Fibroblast of skin of right quadriceps (primary cell): ENCODE results near the gene SPIN1.

Experiments
- DNase-seq: peaks from one replicate; pipeline ENCODE4 v3.0.0-alpha.2; 2013

SPIN1 gene

DNA sequence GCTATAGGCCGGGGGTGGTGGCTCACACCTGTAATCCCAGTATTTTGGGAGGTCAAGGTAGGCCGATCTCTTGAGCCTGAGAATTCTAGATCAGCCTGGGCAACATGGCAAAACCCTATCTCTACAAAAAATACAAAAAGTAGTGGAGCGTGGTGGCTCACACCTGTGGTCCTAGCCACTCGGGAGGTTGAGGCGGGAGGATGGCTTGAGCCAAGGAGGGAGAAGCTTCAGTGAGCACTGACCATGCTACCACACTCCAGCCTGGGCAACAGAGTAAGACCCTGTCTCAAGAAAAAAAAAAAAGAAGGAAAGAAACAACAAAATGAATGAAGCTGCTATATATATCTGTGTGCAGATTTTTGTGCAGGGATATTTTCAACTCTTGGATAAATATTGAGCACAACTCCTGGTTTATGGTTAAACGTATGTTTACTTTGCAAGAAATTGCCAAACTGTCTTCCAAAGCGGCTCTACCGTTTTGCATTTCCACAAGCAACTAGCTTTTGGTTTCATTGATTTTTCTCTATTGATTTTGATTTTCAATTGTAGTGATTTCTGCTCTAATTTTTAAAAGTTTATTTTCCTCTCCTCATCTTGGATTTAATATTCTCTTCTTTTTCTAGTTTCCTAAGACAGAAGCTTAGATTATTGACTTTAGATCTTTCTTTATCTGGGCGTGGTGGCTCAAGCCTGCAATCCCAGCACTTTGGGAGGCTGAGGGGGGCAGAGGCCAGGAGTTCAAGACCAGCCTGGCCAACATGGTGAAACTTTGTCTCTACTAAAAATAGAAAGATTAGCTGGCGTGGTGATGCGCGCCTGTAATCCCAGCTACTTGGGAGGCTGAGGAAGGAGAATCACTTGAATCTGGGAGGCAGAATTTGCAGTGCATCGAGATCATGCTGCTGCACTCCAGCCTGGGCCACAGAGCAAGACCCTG is 49.2 kb downstream of the SPIN1 start:
- no peak for DNase-seq

DNA sequence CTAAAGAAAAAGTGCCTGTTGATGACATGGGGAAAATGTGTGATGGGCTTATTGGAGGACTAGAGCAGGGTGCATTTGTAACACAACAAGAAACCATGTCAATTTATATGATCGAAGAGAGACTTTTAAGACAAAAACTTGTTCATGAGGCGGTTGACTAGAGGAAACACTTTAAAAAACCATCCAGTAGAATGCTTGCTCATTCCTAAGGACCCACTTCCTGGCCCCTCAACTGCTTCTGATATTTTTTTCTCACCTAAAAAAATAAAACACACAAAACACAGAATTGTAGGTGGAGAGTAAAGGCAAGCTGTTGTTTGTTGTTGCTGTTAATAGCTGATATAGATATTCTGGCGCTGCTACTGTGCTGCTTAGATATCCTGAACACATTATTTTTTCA is 50.6 kb downstream of the SPIN1 start:
- DNase-seq: no peak

DNA sequence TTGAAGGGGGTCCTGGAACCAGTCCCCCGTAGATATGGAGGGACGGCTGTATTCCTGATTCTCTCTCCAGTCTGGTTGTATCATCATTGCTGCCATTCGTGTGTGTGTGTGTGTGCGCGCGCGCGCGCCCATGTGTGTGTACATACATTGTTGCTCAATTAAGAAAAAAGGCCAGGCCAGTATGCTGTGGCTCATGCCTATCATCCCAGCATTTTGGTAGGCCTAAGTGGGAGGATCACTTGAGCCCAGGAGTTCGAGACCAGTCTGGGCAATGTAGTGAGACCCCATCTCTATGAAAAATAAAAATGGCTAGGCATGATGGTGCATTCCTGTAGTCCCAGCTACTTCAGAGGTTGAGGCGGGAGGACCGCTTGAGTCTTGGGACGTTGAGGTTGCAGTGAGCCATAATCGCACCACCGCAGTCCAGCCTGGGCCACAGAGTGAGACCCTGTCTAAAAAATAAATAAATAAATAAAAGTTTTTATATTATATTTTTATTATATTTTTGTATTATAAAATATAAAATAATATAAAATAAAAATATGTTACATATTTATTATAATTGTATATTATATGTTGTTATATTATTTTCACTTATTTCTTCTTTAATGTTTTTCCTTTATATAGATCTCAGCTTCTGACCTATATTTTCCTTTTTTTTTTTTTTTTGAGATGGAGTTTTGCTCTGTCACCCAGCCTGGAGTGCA is 53.2 kb downstream of the SPIN1 start:
- no peak for DNase-seq

DNA sequence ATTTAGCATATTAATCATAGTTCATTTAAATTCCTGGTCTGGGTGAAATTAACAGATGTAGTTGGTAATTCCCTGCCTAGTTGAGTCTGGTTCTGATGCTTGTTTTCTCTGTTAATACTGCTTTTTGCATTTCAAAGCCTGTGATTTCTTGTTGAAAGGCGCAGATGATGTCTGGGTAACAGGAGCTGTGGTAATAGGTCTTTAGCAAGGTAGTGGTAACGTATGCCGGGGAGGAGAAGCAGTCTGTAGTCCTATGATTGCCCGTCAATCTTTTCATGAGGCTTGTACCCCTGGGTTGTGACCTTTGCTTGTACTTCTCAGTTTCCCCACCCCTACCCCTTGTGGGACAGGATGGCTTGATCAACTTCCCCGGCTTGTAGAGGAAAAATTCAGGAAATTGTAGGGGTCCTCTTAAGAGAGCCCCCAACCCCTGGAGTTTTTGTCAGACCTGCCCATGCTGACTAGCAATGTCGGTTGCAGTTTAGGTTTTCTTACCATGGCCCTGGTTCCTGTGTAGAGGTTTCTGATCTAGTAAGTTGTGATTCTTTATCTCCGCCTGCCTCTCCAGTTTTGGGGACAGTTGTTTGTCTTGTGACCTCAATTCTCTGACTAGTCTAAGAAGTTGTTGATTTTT is 55.4 kb downstream of the SPIN1 start:
- DNase-seq: no peak

DNA sequence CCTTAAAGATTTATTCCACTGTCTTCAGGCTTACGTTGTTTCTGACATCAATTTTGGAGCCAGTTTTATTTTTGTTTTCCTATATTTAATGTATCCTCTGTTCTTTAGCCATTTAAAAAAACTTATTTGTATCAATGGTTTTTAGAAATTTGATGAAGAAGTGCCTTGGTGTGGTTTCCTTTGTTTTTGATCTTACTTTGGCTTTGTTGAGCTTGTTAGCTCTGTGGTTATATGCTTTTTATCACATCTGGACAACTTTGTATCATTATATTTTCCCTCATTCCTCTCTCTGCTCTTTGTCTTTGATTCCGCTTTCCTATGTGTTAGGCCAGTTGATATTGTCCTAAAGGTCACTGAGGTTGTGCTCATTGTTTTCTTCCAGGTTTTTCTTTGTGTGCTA is 58.5 kb downstream of the SPIN1 start:
- DNase-seq: no peak

DNA sequence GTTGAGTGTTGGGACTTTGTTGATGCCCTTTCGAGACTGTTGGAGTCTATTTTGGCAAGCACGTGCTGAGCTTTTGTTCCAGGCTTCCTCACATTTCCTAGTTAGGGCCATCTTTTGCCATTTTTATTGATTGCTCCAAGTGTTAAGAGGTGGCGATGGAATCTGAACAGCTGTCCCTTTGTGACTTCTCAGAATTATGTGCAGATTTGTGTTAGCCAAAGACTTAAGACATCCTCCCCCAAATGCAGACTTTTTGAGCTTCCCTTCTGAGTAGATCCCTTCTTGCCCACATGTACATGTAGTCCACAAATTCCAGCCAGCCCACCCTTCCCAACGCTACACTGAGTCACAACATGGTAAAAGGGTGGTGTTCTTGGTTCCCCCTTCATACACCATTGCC is 59.2 kb downstream of the SPIN1 start:
- no peak for DNase-seq

DNA sequence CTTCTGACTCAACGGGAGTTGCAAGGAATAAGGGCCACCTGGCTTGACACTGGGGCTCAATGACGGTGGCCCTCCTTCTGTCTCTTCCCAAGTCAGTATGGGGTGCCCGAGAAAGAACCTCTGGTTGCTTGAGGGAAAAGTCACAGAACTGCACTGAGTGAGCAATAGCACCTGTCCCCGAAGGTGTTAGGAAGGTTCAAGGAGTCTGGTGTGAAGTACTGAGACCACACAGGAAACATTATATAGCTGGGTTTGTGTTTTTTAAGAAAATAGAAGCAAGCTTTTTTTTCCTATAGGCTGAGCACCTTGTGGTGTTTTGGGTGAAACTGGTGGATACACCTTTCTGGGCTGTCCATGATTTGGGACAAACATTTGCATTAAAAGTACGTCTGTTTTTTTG is 62.9 kb downstream of the SPIN1 start:
- DNase-seq: no peak

DNA sequence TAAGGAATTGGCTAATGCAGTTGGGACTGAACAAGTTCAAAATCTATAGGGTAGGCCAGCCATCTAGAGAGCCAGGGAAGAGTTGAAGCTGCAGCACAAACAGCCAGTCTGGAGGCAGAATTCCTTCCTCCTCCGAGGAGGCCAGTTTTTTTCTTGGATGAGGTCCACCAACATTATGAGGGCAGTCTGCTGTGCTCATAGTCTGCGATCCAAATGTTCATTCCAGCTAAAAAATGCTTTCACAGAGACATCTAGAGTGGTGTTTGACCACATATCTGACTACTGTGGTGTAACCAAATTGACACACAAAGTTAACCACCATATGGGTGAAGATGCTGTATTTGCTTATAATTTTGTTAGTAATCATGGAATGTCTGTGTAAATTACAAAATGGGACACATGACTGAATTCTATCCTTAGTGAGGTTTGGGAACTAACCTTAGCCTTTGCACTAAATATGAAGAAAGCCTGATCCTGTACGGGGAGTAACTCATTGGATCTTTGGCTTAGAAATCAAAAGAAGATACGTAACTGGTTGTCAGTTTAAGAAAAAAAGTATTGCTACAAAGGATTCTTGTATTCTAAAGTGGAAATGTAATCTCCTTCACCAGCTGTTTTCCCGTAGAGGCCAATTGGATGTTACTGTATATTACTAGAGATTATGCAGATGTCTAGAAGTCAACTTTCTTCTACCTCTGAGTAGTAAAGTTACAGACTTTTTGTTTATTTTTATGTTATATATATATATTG is 70.6 kb downstream of the SPIN1 start:
- DNase-seq: peak; percentile 91

DNA sequence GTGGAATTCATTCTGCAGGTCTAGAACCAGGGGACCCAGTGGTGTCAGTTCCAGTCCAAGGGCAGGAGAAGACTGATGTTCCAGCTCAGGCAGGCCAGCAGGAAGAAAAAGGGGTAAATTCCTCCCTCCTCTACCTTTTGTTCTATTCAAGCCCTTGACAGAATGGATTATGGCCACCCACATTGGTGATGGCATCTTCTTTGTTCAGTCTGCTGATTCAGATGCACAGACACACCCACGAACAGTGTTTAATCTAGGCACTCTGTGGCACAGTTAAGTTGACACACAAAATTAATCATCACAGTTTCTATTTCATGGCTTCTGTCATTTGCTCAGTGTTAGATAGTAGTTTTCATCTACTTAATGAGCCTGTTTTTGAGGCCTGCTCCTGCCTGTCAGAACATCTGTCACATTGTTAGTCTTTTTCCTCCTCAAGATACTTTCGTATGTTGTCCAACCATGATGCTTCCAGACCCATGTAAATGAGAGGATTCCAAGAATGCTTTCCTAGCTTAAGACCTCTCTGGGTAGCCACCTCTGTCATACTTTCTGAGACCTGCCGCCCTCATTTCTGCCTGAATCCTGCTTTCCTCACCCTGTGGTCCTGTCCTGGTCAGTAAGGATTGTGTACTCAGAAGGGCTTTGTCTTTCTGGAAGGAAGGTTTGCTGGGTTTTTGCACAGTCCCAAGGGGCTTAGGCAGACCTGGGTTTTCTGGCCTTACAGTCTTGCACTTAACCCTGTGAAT is 72.5 kb downstream of the SPIN1 start:
- DNase-seq: peak; percentile 17

DNA sequence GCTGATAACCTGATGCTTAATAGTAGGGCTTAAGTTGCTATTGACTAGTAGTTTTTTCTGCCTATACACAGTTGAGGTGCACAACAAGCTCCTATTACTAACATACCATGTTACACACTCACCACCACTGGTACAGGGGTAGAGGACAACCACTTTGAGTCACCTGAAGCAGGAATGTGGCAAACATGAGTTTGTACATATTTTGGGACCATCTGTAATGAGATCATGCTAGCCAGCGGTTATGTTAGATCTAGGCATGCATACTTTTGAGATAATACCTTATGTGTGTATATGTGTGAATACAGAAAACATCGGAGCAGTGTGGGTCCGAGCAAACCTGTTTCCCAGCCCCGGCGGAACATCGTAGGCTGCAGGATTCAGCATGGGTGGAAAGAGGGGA is 73.9 kb downstream of the SPIN1 start:
- peak; percentile 66 for DNase-seq

DNA sequence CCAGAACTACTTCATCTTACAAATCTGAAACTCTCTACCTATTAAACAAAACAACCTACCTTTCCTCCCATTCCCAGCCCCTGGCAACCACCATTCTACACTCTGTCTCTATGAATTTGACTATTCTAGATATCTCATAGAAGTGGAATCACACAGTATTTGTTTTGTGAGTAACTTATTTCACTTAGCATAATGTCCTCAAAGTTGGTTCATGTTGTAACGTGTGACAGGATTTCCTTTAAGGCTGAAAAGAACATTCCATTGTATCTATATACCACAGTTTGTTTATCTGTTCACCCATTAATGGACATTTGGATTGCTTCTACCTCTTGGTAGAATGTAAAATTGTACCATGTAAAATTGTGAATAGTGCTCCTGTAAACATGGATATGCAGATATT is 76.6 kb downstream of the SPIN1 start:
- no peak for DNase-seq

DNA sequence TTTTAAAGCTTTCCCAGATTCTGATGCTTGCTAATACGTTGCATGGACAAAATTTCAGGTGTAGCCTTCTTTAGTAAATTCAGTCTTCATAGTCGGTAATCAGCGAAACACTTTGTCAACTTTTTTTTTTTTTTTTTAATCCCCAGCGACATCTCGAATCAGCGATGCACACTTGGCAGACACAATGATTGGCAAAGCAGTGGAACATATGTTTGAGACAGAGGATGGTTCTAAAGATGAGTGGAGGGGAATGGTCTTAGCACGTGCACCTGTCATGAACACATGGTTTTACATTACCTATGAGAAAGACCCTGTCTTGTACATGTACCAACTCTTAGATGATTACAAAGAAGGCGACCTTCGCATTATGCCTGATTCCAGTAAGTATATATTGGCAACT is 80.0 kb downstream of the SPIN1 start:
- no peak for DNase-seq

DNA sequence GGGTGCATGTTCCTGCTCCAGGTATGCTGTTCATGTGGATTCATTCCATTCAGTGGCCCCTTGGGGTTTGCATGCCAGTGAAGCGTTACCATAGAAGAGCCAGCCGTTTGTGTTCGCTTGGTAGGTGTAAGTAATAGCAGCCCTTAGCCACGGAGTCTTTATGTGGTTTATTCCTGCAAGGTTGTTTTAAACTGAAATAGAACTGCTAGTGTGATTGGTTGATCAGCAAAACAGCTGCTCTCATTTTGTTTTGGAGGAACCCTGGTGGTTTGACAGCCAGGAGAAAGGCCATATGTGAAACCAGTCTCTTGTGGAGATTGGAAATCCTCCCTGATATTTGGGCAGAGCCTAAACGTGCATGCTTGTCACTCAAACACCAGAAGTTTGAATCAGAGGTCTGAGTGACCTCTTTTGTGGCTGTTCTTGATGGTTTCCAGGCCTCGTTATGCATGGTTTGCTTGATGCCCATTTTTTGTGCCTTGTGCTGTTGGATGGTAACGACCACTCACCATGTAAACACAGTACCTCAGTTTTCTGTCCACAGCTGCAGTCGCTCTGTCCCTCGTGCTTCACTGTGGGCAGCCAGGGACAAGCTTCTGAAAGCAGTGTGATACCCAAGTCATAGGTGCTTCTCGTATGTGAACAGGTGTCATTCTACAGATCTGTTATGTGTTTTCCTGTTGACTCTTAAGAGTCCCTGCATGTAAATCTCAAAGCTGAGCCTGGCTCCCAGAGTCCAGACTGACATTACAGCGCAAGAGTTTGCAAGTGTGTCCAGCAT is 88.4 kb downstream of the SPIN1 start:
- DNase-seq: peak; percentile 64

DNA sequence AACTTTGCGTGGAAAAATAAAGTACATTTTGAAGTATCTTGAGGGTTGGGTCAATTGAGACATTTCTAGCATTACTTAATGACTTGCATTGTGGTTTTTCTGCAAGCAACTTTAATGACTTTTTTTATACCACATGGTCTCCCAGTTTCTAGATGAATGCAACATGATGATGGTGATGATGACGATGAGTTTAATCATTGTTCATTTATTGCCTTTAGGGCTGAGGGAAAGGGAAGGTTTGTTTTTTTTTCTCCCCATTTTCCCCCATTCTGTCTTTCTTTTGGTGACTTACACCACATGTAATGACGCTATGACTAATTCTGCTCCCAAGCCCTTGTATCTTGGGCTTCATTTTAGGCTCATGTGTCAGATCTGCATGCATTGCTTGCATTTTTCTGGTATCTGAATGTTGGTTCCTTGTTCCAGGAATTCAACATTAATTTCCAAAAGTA is 89.1 kb downstream of the SPIN1 start:
- peak; percentile 100 for DNase-seq

DNA sequence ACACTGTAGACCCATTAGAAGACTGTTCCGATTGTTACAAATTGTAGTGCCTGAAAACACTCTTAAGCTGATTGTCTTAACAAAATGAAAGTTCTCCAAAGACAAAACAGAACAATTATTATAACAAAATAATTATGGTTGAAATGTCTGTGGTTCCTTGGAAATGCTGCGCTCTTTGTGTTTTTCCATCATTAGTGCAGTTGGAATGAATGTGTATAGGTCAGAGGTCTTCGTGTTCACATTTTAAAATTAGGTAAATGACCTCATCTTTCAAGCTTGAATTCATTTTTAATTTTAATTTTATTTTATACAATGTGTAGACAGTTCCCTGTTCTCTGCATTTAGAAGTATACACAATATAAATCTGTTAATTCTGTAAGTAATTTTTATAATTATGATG is 90.0 kb downstream of the SPIN1 start:
- peak; percentile 21 for DNase-seq

DNA sequence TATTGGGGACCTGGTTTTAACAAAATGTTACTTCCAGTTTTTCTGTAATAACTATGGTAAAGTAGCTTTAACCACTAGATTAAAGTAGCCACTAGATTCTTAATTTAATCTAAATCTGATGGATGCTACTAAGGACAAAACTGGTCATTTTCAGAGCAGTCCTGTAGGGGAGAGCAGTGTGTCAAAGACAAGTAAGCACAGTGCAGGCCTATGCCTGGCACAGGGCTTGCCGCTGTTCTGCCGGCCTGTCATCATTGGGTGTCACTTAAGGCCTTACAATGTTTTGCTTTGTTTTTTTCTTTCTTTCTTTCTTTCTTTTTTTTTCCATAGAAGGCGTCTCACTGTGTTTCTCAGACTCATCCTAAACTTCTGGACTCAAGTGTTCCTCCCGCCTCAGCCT is 93.7 kb downstream of the SPIN1 start:
- no peak for DNase-seq

DNA sequence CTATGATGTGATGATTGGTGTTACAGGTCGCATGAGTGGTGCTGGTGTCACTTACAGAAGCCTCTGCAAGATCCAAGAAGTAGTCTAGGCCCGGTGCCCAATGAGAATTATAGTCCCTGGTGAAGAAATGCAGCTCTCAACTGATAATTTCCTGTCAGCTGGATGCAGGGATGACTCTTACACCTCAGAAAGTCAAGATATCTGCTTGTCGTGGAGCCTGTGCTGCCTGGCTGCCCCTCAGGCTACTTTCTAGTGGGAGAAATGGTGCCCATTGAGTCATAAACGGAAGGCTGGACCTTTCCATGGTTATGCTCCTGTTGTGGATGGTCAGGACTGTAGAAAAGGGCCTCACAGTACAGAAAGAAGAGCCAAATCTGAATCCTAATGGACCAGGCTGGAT is 99.9 kb downstream of the SPIN1 start:
- no peak for DNase-seq

DNA sequence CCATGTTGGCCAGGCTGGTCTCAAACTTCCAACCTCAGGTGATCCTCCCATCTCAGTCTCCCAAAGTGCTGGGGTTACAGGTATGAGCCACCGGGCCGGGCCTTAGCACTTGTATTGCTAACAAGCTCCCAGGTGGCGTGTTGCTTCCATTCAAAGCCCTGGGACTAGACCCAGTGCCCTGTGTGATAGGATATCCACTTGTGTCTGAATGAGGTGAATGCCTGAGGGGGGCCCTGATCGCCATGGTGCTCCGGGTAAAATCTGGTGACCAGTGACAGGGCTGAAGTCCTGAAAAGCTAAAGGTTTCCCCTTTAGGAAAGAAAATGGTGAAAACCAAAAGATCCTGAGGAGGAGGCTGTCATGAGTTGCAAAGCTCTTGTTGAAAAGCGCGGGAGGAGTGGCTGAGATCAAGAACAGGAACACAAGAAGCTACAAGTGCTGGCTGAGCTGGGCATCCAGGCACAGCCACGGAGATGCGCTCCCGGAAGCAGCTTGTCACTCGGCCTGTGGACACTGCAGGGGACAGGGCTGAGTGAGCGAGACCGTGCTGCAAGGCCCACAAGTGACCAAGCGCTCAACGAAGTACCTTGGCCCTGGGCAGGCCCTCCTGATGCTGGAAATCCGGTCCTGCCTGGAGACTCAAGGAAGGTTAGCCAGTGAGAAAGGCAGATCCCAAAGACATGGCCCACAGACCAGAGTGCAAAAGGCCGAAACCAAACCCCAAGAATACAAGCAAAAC is 106.9 kb downstream of the SPIN1 start:
- DNase-seq: no peak

DNA sequence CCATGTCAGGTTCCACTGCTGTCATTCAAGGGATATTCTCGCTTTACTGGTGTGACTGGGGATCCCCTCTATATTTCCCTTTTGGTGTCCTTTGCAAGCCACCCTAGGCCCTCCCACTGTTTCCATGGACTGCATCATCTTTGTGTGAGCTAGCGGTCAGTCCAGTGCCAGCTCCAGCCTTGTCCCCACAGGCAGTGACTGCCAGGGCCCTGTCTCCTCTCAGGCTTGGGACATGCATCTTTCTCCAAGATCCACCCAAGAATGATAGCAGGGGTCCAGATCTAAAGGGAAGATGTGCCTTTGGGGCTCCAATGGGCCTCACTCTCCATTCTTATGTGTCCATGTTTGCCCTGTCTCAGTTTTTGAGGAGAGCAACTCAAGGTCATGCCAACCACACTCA is 109.0 kb downstream of the SPIN1 start:
- DNase-seq: no peak

DNA sequence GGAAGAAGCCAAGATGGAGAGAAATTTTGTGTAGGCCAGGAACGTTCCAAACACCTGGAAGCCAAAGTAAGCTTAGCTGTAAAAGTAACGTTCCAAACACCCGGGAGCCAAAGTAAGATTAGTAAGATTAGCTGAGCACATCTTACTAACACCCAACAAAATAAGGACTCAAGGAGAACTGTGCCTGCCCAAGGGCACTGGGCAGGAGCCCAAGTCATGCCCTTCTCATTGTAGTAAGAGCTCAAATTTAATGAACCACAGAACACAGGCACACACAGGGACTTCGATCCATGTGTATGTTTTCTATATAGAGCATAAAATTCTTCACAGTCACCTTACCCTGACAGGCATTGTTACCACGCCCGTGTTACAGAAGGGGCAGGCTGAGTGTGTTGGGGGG is 110.6 kb downstream of the SPIN1 start:
- DNase-seq: no peak

DNA sequence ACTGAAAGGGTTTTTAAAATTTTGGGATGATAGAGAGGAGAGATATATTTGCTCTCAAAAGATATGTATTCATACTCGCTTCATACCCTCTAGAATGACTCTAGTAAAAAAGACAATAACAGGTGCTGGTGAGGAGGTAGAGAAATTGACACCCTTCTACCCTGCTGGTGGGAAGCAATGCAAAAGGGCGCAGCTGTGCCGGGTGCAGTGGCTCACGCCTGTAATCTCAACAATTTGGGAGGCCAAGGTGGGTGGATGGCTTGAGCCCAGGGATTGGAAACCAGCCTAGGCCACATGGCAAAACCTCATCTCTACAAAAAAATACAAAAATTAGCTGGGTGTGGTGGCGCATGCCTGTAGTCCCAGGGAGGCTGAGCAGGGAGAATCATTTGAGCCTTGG is 112.8 kb downstream of the SPIN1 start:
- no peak for DNase-seq
